HepG2 (cell line): ENCODE measurements around the gene NOP58. TPM values are rescaled to one million over a fixed set of nuclear protein-coding genes. Genes with fewer than 3 reads are reported as not detected.

Experiments used
- ELF3 ChIP-seq: IDR thresholded peaks from 2 replicates; pipeline ENCODE4 v1.6.1; 2016; ENCODE audit warnings: missing genetic modification reagents, missing compliant biosample characterization
- ERF ChIP-seq: IDR thresholded peaks from 2 replicates; pipeline ENCODE4 v1.6.1; 2018; ENCODE audit warnings: missing biosample characterization, missing genetic modification reagents
- FOSL1 ChIP-seq: sonication (generic); formaldehyde crosslinking; IDR thresholded peaks from 2 replicates; pipeline ENCODE4 v1.9.0; 2021; ENCODE audit warnings: missing genetic modification reagents, borderline replicate concordance
- GATAD1 ChIP-seq: IDR thresholded peaks from 2 replicates; pipeline ENCODE4 v1.6.1; 2016; ENCODE audit warnings: missing genetic modification reagents, missing compliant biosample characterization
- GATAD2A ChIP-seq: IDR thresholded peaks from 2 replicates; pipeline ENCODE4 v1.6.1; 2016
- HHEX ChIP-seq: IDR thresholded peaks from 2 replicates; pipeline ENCODE4 v1.6.1; 2016; ENCODE audit warnings: control low read depth
- KLF16 ChIP-seq, 2 experiments: sonication (generic) in 1 of 2; formaldehyde crosslinking in 1 of 2; IDR thresholded peaks; 2 replicates each; pipeline versions ENCODE4 v1.6.1 to v1.8.0; 2016 to 2023; ENCODE audit warnings: missing genetic modification reagents in 2 of 2, missing compliant biosample characterization in 1 of 2
- PAF1 ChIP-seq: IDR thresholded peaks from 2 replicates; pipeline ENCODE4 v1.6.1; 2016; ENCODE audit warnings: missing genetic modification reagents, missing compliant biosample characterization
- SKI ChIP-seq: fragments of 450-650 bp; IDR thresholded peaks from one replicate; pipeline ENCODE4 v1.6.1; 2018; ENCODE audit warnings: mild to moderate bottlenecking; ENCODE audit not compliant: partially characterized antibody
- SOX5 ChIP-seq: IDR thresholded peaks from 2 replicates; pipeline ENCODE4 v1.6.1; 2016; ENCODE audit warnings: borderline replicate concordance
- TCF7L2 ChIP-seq: IDR thresholded peaks from 2 replicates; pipeline ENCODE4 v1.6.1; 2011; ENCODE audit warnings: mild to moderate bottlenecking, low read depth, low read length, moderate library complexity
- TGIF2 ChIP-seq: IDR thresholded peaks from 2 replicates; pipeline ENCODE4 v1.6.1; 2016; ENCODE audit warnings: control low read depth, missing compliant biosample characterization
- ZFP36L2 ChIP-seq: sonication (generic); formaldehyde crosslinking; IDR thresholded peaks from 2 replicates; pipeline ENCODE4 v1.4.0; 2020; ENCODE audit warnings: missing genetic modification reagents
- ZNF441 ChIP-seq: sonication (generic); formaldehyde crosslinking; IDR thresholded peaks from 2 replicates; pipeline ENCODE4 v1.7.0; 2021; ENCODE audit warnings: missing genetic modification reagents, borderline replicate concordance
- polyA plus RNA-seq, 8 experiments: library from polyadenylated mRNA; depleted of rRNA in 3 of 8; stranded (reverse) in 7 of 8; unstranded in 1 of 8; fragments of >200 nt; fragmentation: Illumina TruSeq in 4 of 8; extraction: Trizol in 4 of 8; gene quantifications; 2 replicates each; pipeline versions ENCODE4 v1.2.1 to v1.2.3, GENCODE V29; 2011 to 2016; ENCODE audit warnings: low read depth in 4 of 8, missing spikeins in 1 of 8, mixed read lengths in 1 of 8; ENCODE audit not compliant: insufficient read depth in 1 of 8
- total RNA-seq, 5 experiments: library from RNA; depleted of rRNA; stranded (reverse); fragments of >200 nt; fragmentation: Illumina TruSeq; extraction: Trizol; gene quantifications; 2 replicates each; pipeline ENCODE4 v1.2.3, GENCODE V29; 2016; ENCODE audit warnings: low read depth in 1 of 5
- TF ChIP-seq, protein P1 (sequence below), 2 experiments: sonication (generic) in 1 of 2; formaldehyde crosslinking in 1 of 2; IDR thresholded peaks; 2 replicates each; pipeline versions ENCODE4 v1.5.1 to v1.6.1; 2011 to 2020; ENCODE audit warnings: borderline replicate concordance in 1 of 2, low read depth in 1 of 2, low read length in 1 of 2, mild to moderate bottlenecking in 1 of 2, missing genetic modification reagents in 1 of 2, moderate library complexity in 1 of 2
- TF ChIP-seq, protein P2 (sequence below): sonication (generic); formaldehyde crosslinking; IDR thresholded peaks from 2 replicates; pipeline ENCODE4 v1.4.0; 2020; ENCODE audit warnings: missing genetic modification reagents
- TF ChIP-seq, protein P3 (sequence below): sonication (generic); formaldehyde crosslinking; conservative IDR thresholded peaks from 2 replicates; pipeline ENCODE4 v1.8.0; 2022; ENCODE audit warnings: low read depth, missing genetic modification reagents
- TF ChIP-seq, protein P4 (sequence below): sonication (generic); formaldehyde crosslinking; IDR thresholded peaks from 2 replicates; pipeline ENCODE4 v1.4.0; 2020; ENCODE audit warnings: mild to moderate bottlenecking, missing genetic modification reagents

Gene NOP58
- total and polyA plus RNA-seq, 2 of the 13 experiments (the other 11 are each of a cell fraction or from before 2014, with no cell fraction given) = 74.9 to 203 TPM

DNA sequence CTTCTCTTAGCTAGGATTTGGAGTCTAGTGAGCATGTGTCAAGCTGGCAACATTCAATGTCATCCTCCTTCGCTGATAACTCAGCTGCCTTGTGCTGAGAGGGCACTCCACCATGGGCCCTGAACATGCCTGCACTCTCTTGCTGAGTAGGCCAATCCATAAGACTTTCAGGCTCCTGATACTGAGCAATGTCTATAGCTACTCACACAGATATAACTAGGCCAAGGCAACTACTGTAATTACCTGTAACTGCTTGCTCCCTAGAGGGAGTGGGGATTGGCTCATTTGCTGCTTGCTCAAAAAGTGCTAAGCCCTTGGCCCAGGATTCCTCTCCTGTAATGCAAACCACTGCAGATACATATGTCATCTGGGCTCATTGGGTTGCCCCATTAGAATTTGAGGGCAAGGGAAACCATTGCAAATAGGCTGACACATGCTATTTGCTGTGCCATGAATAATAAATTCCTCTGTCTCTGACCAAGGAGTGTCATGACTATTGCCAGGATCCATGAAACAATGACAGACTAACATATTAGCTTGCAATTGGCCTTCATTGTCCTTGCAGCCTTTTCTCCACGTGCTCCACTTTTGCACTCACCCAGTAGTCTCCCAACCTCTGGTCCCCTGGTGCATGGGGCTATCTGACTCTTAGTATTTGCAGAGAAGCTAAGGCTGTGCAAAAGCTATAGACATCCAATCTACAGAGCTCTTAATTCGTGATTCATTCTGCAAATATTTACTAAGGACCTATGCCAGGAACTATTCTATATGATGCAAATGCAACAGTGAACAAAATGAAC is 73.7 kb downstream of the NOP58 start (continued):
- TF ChIP-seq, protein P1, sequence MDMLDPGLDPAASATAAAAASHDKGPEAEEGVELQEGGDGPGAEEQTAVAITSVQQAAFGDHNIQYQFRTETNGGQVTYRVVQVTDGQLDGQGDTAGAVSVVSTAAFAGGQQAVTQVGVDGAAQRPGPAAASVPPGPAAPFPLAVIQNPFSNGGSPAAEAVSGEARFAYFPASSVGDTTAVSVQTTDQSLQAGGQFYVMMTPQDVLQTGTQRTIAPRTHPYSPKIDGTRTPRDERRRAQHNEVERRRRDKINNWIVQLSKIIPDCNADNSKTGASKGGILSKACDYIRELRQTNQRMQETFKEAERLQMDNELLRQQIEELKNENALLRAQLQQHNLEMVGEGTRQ (IDR thresholded peaks at IDR 0.05; ENCODE audit: low read depth, low read length) = peak; percentile 40
- TF ChIP-seq, protein P1 (CRISPR knock-in tag; IDR thresholded peaks at IDR 0.05; ENCODE audit: borderline replicate concordance) = no peak
- TF ChIP-seq ELF3 (CRISPR knock-in tag) (0 out of 2 replicates have a peak, but pooled peaks have one; percentile 16), TCF7L2 (no peak), ERF (0 out of 2 replicates have a peak, but pooled peaks have one; percentile 32), TGIF2 (CRISPR knock-in tag) (peak; percentile 71), SOX5 (CRISPR knock-in tag) (peak; percentile 70; the same call in 1 of the 2 replicates), HHEX (CRISPR knock-in tag) (0 out of 2 replicates have a peak, but pooled peaks have one; percentile 24), GATAD2A (CRISPR knock-in tag) (peak; percentile 68), KLF16 (CRISPR knock-in tag; IDR thresholded peaks at IDR 0.05) (no peak), GATAD1 (no peak), FOSL1 (CRISPR knock-in tag) (peak; percentile 80; the same call in 1 of the 2 replicates), ZFP36L2 (CRISPR knock-in tag) (no peak), SKI (peak; percentile 42), ZNF441 (CRISPR knock-in tag) (no peak), PAF1 (CRISPR knock-in tag) (no peak)
- TF ChIP-seq, protein P2, sequence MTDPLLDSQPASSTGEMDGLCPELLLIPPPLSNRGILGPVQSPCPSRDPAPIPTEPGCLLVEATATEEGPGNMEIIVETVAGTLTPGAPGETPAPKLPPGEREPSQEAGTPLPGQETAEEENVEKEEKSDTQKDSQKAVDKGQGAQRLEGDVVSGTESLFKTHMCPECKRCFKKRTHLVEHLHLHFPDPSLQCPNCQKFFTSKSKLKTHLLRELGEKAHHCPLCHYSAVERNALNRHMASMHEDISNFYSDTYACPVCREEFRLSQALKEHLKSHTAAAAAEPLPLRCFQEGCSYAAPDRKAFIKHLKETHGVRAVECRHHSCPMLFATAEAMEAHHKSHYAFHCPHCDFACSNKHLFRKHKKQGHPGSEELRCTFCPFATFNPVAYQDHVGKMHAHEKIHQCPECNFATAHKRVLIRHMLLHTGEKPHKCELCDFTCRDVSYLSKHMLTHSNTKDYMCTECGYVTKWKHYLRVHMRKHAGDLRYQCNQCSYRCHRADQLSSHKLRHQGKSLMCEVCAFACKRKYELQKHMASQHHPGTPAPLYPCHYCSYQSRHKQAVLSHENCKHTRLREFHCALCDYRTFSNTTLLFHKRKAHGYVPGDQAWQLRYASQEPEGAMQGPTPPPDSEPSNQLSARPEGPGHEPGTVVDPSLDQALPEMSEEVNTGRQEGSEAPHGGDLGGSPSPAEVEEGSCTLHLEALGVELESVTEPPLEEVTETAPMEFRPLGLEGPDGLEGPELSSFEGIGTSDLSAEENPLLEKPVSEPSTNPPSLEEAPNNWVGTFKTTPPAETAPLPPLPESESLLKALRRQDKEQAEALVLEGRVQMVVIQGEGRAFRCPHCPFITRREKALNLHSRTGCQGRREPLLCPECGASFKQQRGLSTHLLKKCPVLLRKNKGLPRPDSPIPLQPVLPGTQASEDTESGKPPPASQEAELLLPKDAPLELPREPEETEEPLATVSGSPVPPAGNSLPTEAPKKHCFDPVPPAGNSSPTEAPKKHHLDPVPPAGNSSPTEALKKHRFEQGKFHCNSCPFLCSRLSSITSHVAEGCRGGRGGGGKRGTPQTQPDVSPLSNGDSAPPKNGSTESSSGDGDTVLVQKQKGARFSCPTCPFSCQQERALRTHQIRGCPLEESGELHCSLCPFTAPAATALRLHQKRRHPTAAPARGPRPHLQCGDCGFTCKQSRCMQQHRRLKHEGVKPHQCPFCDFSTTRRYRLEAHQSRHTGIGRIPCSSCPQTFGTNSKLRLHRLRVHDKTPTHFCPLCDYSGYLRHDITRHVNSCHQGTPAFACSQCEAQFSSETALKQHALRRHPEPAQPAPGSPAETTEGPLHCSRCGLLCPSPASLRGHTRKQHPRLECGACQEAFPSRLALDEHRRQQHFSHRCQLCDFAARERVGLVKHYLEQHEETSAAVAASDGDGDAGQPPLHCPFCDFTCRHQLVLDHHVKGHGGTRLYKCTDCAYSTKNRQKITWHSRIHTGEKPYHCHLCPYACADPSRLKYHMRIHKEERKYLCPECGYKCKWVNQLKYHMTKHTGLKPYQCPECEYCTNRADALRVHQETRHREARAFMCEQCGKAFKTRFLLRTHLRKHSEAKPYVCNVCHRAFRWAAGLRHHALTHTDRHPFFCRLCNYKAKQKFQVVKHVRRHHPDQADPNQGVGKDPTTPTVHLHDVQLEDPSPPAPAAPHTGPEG (CRISPR knock-in tag) = no peak
- TF ChIP-seq, protein P3, sequence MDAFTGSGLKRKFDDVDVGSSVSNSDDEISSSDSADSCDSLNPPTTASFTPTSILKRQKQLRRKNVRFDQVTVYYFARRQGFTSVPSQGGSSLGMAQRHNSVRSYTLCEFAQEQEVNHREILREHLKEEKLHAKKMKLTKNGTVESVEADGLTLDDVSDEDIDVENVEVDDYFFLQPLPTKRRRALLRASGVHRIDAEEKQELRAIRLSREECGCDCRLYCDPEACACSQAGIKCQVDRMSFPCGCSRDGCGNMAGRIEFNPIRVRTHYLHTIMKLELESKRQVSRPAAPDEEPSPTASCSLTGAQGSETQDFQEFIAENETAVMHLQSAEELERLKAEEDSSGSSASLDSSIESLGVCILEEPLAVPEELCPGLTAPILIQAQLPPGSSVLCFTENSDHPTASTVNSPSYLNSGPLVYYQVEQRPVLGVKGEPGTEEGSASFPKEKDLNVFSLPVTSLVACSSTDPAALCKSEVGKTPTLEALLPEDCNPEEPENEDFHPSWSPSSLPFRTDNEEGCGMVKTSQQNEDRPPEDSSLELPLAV (CRISPR knock-in tag) = no peak
- TF ChIP-seq, protein P4, sequence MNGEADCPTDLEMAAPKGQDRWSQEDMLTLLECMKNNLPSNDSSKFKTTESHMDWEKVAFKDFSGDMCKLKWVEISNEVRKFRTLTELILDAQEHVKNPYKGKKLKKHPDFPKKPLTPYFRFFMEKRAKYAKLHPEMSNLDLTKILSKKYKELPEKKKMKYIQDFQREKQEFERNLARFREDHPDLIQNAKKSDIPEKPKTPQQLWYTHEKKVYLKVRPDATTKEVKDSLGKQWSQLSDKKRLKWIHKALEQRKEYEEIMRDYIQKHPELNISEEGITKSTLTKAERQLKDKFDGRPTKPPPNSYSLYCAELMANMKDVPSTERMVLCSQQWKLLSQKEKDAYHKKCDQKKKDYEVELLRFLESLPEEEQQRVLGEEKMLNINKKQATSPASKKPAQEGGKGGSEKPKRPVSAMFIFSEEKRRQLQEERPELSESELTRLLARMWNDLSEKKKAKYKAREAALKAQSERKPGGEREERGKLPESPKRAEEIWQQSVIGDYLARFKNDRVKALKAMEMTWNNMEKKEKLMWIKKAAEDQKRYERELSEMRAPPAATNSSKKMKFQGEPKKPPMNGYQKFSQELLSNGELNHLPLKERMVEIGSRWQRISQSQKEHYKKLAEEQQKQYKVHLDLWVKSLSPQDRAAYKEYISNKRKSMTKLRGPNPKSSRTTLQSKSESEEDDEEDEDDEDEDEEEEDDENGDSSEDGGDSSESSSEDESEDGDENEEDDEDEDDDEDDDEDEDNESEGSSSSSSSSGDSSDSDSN = no peak
